SK-N-SH (cell line): Measurements from ENCODE around the gene SCG2. TPM values are rescaled to one million over a fixed set of nuclear protein-coding genes. Genes with fewer than 3 reads are reported as not detected.

Experiments used
- CTCF ChIA-PET: fragments of 300-600, 350-600 bp; formaldehyde crosslinking; extraction: SDS; loops from one replicate; lab custom pipeline; 2021; lab: Yijun Ruan, JAX
- POLR2A ChIA-PET: fragments of 350-600 bp; sonication (Branson Sonifier 250); formaldehyde crosslinking; extraction: SDS; loops from one replicate; lab custom pipeline; 2020; ENCODE audit warnings: antibody characterized with exemption, inconsistent platforms; lab: Yijun Ruan, JAX
- DNase-seq: peaks from one replicate; pipeline ENCODE4 v3.0.0; 2012
- H2AFZ ChIP-seq: fragments of 200-600 bp; sonication (generic); 2 replicates; pipeline ENCODE4 v1.8.1; 2016; ENCODE audit warnings: antibody characterized with exemption, mild to moderate bottlenecking, low read depth
- H3F3A ChIP-seq: fragments of 200-600 bp; sonication (generic); replicated peaks from 2 replicates; pipeline ENCODE3; 2016; ENCODE audit warnings: antibody characterized with exemption, mild to moderate bottlenecking; ENCODE audit not compliant: insufficient read depth
- H3K27ac ChIP-seq, 2 experiments: fragments of 200-500 bp in 1 of 2; fragments of 200-600 bp in 1 of 2; sonication (Bioruptor generic) in 1 of 2; sonication (generic), shearing (Covaris generic) in 1 of 2; 2 replicates each; pipeline versions ENCODE4 v1.5.1 to v1.6.1; 2014 to 2016; ENCODE audit warnings: low read depth in 2 of 2, inconsistent platforms in 1 of 2, low read length in 1 of 2, mild to moderate bottlenecking in 1 of 2, mixed read lengths in 1 of 2
- H3K27me3 ChIP-seq: fragments of 200-600 bp; sonication (generic), shearing (Covaris generic); 2 replicates; pipeline ENCODE4 v1.6.1; 2016; ENCODE audit warnings: mixed run types; ENCODE audit not compliant: insufficient read depth
- H3K36me3 ChIP-seq, 2 experiments: fragments of 200-500 bp in 1 of 2; fragments of 200-600 bp in 1 of 2; sonication (Bioruptor generic) in 1 of 2; sonication (generic) in 1 of 2; replicated peaks in 1 of 2; 2 replicates each; pipeline versions ENCODE3 to v1.5.1; 2014 to 2016; ENCODE audit warnings: low read length in 1 of 2, mild to moderate bottlenecking in 1 of 2; ENCODE audit not compliant: insufficient read depth in 2 of 2, control insufficient read depth in 1 of 2
- H3K4me1 ChIP-seq, 2 experiments: fragments of 200-500 bp in 1 of 2; fragments of 200-600 bp in 1 of 2; sonication (Bioruptor generic) in 1 of 2; sonication (generic), shearing (Covaris generic) in 1 of 2; 2 replicates each; pipeline versions ENCODE4 v1.5.1 to v1.6.1; 2014 to 2016; ENCODE audit warnings: low read depth in 1 of 2, low read length in 1 of 2, mixed run types in 1 of 2; ENCODE audit not compliant: insufficient read depth in 2 of 2, control insufficient read depth in 1 of 2
- H3K4me2 ChIP-seq: fragments of 200-600 bp; sonication (generic), shearing (Covaris generic); 2 replicates; pipeline ENCODE4 v1.6.1; 2017; ENCODE audit warnings: mixed run types
- H3K4me3 ChIP-seq, 2 experiments: fragments of 200-500 bp in 1 of 2; fragments of 200-600 bp in 1 of 2; sonication (Bioruptor generic) in 1 of 2; sonication (generic), shearing (Covaris generic) in 1 of 2; 2 replicates each; pipeline versions ENCODE4 v1.5.1 to v1.8.1; 2014 to 2016; ENCODE audit warnings: low read depth in 2 of 2, inconsistent platforms in 1 of 2, low read length in 1 of 2, mild to moderate bottlenecking in 1 of 2, mixed read lengths in 1 of 2, moderate library complexity in 1 of 2
- H3K79me2 ChIP-seq: fragments of 200-600 bp; sonication (generic); 2 replicates; pipeline ENCODE4 v1.8.1; 2017; ENCODE audit warnings: mild to moderate bottlenecking; ENCODE audit not compliant: insufficient read depth
- H3K9ac ChIP-seq: fragments of 200-600 bp; sonication (generic); 2 replicates; pipeline ENCODE4 v1.6.1; 2017; ENCODE audit warnings: mixed run types
- H3K9me2 ChIP-seq: fragments of 200-600 bp; sonication (generic); 2 replicates; pipeline ENCODE4 v1.6.1; 2017; ENCODE audit warnings: mixed run types
- H3K9me3 ChIP-seq: fragments of 200-600 bp; sonication (generic); 2 replicates; pipeline ENCODE4 v1.6.1; 2017; ENCODE audit warnings: mixed run types, mild to moderate bottlenecking, moderate library complexity
- H4K20me1 ChIP-seq: fragments of 200-600 bp; sonication (generic); 2 replicates; pipeline ENCODE4 v1.6.1; 2017; ENCODE audit warnings: mild to moderate bottlenecking, mixed run types; ENCODE audit not compliant: insufficient read depth
- EP300 ChIP-seq, 2 experiments: IDR thresholded peaks; 2 replicates each; pipeline versions ENCODE4 v1.4.0 to v1.6.1; 2012; ENCODE audit warnings: borderline replicate concordance in 1 of 2, low read depth in 1 of 2, low read length in 1 of 2
- EZH2phosphoT487 ChIP-seq: fragments of 200-600 bp; sonication (generic); IDR thresholded peaks from 2 replicates; pipeline ENCODE4 v1.6.1; 2017; ENCODE audit warnings: low read depth, mixed run types, mild to moderate bottlenecking, antibody characterized with exemption, moderate library complexity, borderline replicate concordance
- GABPA ChIP-seq: IDR thresholded peaks from 2 replicates; pipeline ENCODE4 v1.4.0; 2012; ENCODE audit warnings: low read depth, mild to moderate bottlenecking
- JUND ChIP-seq: IDR thresholded peaks from 2 replicates; pipeline ENCODE4 v1.4.0; 2012
- MEF2A ChIP-seq: IDR thresholded peaks from 2 replicates; pipeline ENCODE4 v1.4.0; 2012; ENCODE audit warnings: low read depth, borderline replicate concordance
- NFIC ChIP-seq: IDR thresholded peaks from 2 replicates; pipeline ENCODE4 v1.4.0; 2012; ENCODE audit warnings: borderline replicate concordance
- NRF1 ChIP-seq: IDR thresholded peaks from 2 replicates; pipeline ENCODE4 v1.6.1; 2012; ENCODE audit warnings: low read depth, mild to moderate bottlenecking, low read length
- RAD21 ChIP-seq: IDR thresholded peaks from 2 replicates; pipeline ENCODE4 v1.6.1; 2012; ENCODE audit warnings: mild to moderate bottlenecking, low read length
- RCOR1 ChIP-seq: fragments of 150-350 bp; IDR thresholded peaks from 2 replicates; pipeline ENCODE4 v1.6.1; 2017; ENCODE audit warnings: antibody characterized with exemption, low read length
- TAF1 ChIP-seq: IDR thresholded peaks from 2 replicates; pipeline ENCODE4 v1.6.1; 2012; ENCODE audit warnings: low read depth, mild to moderate bottlenecking, low read length, moderate library complexity, borderline replicate concordance
- USF2 ChIP-seq: fragments of 150-350 bp; IDR thresholded peaks from 2 replicates; pipeline ENCODE4 v1.6.1; 2017; ENCODE audit warnings: antibody characterized with exemption, low read length, low read depth, borderline replicate concordance
- YY1 ChIP-seq: IDR thresholded peaks from 2 replicates; pipeline ENCODE4 v1.4.0; 2012; ENCODE audit warnings: low read depth, mild to moderate bottlenecking
- WGBS: methylation state at CpG from one replicate; pipeline ENCODE4 v1.1.6; 2017; ENCODE audit warnings: low lambda C conversion rate; 5-methylcytosine and 5-hydroxymethylcytosine counted together
- polyA plus RNA-seq, 3 experiments: library from polyadenylated mRNA; depleted of rRNA; stranded (reverse); fragments of >200 nt; gene quantifications; 2 replicates each; pipeline ENCODE4 v1.2.3, GENCODE V29; 2012
- TF ChIP-seq, protein P1 (sequence below): IDR thresholded peaks from 2 replicates; pipeline ENCODE4 v1.6.1; 2012; ENCODE audit warnings: mild to moderate bottlenecking, low read depth, low read length, moderate library complexity

The SCG2 gene
- polyA plus RNA-seq, 1 of the 3 experiments (the other 2 are of a cell fraction), result 373 TPM

DNA sequence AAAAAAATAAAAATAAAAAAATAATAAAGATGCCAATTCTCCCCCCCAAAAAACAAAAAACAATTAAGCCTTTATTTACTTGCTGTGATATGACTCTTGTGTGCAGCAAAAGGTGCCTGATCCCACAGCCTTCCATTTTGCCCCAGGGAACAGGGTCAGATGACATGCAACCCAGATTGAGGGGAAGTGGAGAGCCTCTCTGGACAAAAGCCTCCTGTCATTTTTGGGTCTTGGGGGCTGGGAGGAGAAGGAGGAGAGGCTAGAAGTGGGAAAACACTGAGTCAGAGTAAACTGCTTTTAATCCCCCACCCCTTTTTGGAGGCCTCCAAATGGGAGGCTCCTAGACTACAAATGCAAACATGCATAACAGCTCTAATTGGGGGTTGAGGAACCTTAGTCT lies 46.6 kb upstream of the SCG2 start:
- Histone ChIP-seq H3K4me2 (no peak overlapping the region), H3K27ac (no peak overlapping the region), H3K4me1 (peaks cover 0 to 6% of the 10 kb centered on the region in 2 experiments; a peak in 1 of 4 replicates), H4K20me1 (no peaks in the 10 kb centered on the region), H3K9me2 (no peaks in the 10 kb centered on the region), H3K9ac (no peak overlapping the region), H2AFZ (no peak overlapping the region), H3K79me2 (no peaks in the 10 kb centered on the region), H3K4me3 (no peak overlapping the region), H3K36me3 (no peaks in the 10 kb centered on the region), H3K27me3 (no peaks in the 10 kb centered on the region), H3F3A (no peaks in the 10 kb centered on the region), H3K9me3 (no peaks in the 10 kb centered on the region)
- DNase-seq, result no peak
- TF ChIP-seq NFIC (no peak), EZH2phosphoT487 (no peak), RCOR1 (no peak), MEF2A (no peak), EP300 (IDR thresholded peaks at IDR 0.05; ENCODE audit: borderline replicate concordance in 1 of 2, low read depth in 1 of 2, low read length in 1 of 2) (no peak), GABPA (no peak), USF2 (no peak), RAD21 (no peak), NRF1 (no peak)
- TF ChIP-seq, protein P1, sequence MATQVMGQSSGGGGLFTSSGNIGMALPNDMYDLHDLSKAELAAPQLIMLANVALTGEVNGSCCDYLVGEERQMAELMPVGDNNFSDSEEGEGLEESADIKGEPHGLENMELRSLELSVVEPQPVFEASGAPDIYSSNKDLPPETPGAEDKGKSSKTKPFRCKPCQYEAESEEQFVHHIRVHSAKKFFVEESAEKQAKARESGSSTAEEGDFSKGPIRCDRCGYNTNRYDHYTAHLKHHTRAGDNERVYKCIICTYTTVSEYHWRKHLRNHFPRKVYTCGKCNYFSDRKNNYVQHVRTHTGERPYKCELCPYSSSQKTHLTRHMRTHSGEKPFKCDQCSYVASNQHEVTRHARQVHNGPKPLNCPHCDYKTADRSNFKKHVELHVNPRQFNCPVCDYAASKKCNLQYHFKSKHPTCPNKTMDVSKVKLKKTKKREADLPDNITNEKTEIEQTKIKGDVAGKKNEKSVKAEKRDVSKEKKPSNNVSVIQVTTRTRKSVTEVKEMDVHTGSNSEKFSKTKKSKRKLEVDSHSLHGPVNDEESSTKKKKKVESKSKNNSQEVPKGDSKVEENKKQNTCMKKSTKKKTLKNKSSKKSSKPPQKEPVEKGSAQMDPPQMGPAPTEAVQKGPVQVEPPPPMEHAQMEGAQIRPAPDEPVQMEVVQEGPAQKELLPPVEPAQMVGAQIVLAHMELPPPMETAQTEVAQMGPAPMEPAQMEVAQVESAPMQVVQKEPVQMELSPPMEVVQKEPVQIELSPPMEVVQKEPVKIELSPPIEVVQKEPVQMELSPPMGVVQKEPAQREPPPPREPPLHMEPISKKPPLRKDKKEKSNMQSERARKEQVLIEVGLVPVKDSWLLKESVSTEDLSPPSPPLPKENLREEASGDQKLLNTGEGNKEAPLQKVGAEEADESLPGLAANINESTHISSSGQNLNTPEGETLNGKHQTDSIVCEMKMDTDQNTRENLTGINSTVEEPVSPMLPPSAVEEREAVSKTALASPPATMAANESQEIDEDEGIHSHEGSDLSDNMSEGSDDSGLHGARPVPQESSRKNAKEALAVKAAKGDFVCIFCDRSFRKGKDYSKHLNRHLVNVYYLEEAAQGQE, result no peak
- ChIA-PET CTCF (no interaction called here), POLR2A (no interaction called here)

DNA sequence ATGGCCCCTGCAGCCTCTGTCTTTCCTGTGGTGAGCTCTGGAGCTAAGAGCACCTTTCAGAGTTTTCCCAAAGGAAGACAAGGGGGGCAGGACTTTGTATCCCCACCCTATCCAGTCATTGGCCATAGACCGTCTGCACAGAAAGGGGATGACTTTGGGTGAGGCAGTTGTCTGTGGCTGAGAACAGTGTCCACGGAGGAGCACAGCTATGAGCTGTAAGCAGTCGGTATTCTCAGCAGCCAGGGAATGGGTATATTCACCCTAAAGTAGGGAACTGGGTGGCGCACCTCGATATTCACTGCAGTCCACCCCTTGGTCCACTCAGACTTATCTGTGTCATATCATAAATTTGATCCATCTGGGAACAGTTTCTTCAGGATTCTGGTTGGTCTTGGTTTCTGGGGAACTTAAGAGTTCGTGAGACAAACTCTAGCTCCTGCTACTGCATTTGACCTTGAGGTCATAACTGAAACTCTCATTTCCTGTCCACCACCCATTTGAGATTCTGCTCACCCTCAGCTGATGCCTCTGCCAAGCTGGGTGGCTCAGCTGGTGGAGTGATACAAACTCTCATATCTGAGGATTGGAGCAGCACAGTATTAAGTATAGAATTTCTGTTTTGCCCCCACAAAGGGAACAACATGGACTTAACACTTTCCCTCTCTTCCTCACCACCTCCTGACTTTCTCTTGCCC lies 45.2 kb upstream of the SCG2 start:
- peaks cover 0 to 6% of the 10 kb centered on the region in 2 experiments; a peak in 1 of 4 replicates for H3K4me1 ChIP-seq
- H3F3A ChIP-seq, result no peaks in the 10 kb centered on the region
- H3K9ac ChIP-seq, result no peak overlapping the region
- H3K4me3 ChIP-seq, result no peak overlapping the region
- 92% methylated on average over 6 of the region's 6 CpGs for WGBS
- no peaks in the 10 kb centered on the region for H3K9me3 ChIP-seq
- no peak overlapping the region for H3K4me2 ChIP-seq
- H3K27ac ChIP-seq, result no peak overlapping the region
- TF ChIP-seq JUND (no peak), YY1 (no peak), TAF1 (no peak)
- no peak overlapping the region for H2AFZ ChIP-seq
- no peaks in the 10 kb centered on the region for H3K27me3 ChIP-seq
- POLR2A ChIA-PET, result interaction anchor here (0.6 kb wide), 1 partner anchor 99 kb away, joined by 3 read pairs; no protein-coding TSS in a partner anchor
- no peak for DNase-seq
- no peaks in the 10 kb centered on the region for H3K36me3 ChIP-seq
- no peaks in the 10 kb centered on the region for H4K20me1 ChIP-seq
- no peaks in the 10 kb centered on the region for H3K79me2 ChIP-seq
- no peaks in the 10 kb centered on the region for H3K9me2 ChIP-seq
- CTCF ChIA-PET, result interaction anchor here (1.3 kb wide), 1 partner anchor 19 kb away, joined by 4 read pairs; no protein-coding TSS in a partner anchor
